Measurements from ENCODE around the gene EMC7.
A peak's percentile ranks its signal among the peaks of the same experiment; 100 is the strongest.

The EMC7 gene

GRCh38 chr15:34038023-34038870, 63.4 kb downstream of the EMC7 start:
- peak; percentile 84 for DNase-seq

Measured in hematopoietic multipotent progenitor cell treated with erythropoietin and hydrocortisone succinate and interleukin-3 and kit ligand, for 6 days (in vitro differentiated cells).